GM18519 (cell line): Measurements from ENCODE around the gene INPP5A.
"Not testable (repeated sequence)": the region's sequence is repeated elsewhere in the genome, so short reads cannot be mapped to it uniquely, and the experiment has no call there.

ENCODE experiments used
- ATAC-seq: cut with Tn5 transposase; IDR thresholded peaks from one replicate; pipeline ENCODE4 v1.9.1; 2021; ENCODE audit warnings: mild to moderate bottlenecking, moderate library complexity; ENCODE audit not compliant: unreplicated experiment, low FRiP score

Gene INPP5A

GRCh38 chr10:132770061-132771021 is 232.8 kb downstream of the INPP5A start:
- ATAC-seq: no peak

- ATAC-seq: not testable (repeated sequence)
Measured at GRCh38 chr10:132772816-132773215, 235.2 kb downstream of the INPP5A start.

- no peak for ATAC-seq
Measured at GRCh38 chr10:132774181-132774901, 236.8 kb downstream of the INPP5A start.

GRCh38 chr10:132774902-132775863 is 237.6 kb downstream of the INPP5A start:
- ATAC-seq: no peak

GRCh38 chr10:132776186-132776585 is 238.6 kb downstream of the INPP5A start:
- ATAC-seq: no peak

- no peak for ATAC-seq
Measured at GRCh38 chr10:132776821-132777220, 239.2 kb downstream of the INPP5A start.

- no peak for ATAC-seq
Measured at GRCh38 chr10:132777441-132777840, 239.9 kb downstream of the INPP5A start.

GRCh38 chr10:132779549-132780294 is 242.1 kb downstream of the INPP5A start:
- ATAC-seq: no peak

- ATAC-seq: no peak
Measured at GRCh38 chr10:132780356-132780755, 242.8 kb downstream of the INPP5A start.

GRCh38 chr10:132781556-132781955 is 244.0 kb downstream of the INPP5A start:
- no peak for ATAC-seq

GRCh38 chr10:132783165-132783939 is 245.8 kb downstream of the INPP5A start:
- ATAC-seq: no peak

- no peak for ATAC-seq
Measured at GRCh38 chr10:132783940-132784865, 246.6 kb downstream of the INPP5A start.

GRCh38 chr10:132784866-132785722 is 247.5 kb downstream of the INPP5A start:
- no peak for ATAC-seq

GRCh38 chr10:132785723-132786475 is 248.3 kb downstream of the INPP5A start, which contains the start of gene NKX6-2:
NKX6-2 (minus strand) TSS chr10:132786147; CDS start chr10:132785948, 199 bp downstream.
- no peak for ATAC-seq

GRCh38 chr10:132786476-132786883 is 248.9 kb downstream of the INPP5A start:
- no peak for ATAC-seq

GRCh38 chr10:132786884-132787494 is 249.4 kb downstream of the INPP5A start:
- ATAC-seq: no peak
